A673 (cell line): ENCODE measurements around the gene ARFRP1.

Experiments used
- CTCF ChIP-seq: fragments of 300-800, 200-600 bp; sonication (generic); conservative IDR thresholded peaks from 2 replicates; pipeline ENCODE4 v1.5.1; 2017; ENCODE audit warnings: low read depth, mild to moderate bottlenecking, antibody characterized with exemption, low read length, moderate library complexity, mixed read lengths
- EZH2 ChIP-seq: fragments of 200-600 bp; sonication (generic); IDR thresholded peaks from 2 replicates; pipeline ENCODE4 v1.6.1; 2017; ENCODE audit warnings: borderline replicate concordance, low read depth, mild to moderate bottlenecking, mixed read lengths, antibody characterized with exemption, low read length; ENCODE audit not compliant: poor library complexity, severe bottlenecking

GRCh38 chr20:63660622-63661021 lies 47.2 kb downstream of the ARFRP1 start:
- TF ChIP-seq CTCF: no peak
- no peak for TF ChIP-seq EZH2
